HepG2 (cell line): Measurements from ENCODE around the gene KAT6B. TPM values are rescaled to one million over a fixed set of nuclear protein-coding genes. Genes with fewer than 3 reads are reported as not detected.

Source experiments
- FOSL2 ChIP-seq: sonication (generic); formaldehyde crosslinking; IDR thresholded peaks from 2 replicates; pipeline ENCODE4 v1.4.0; 2020; ENCODE audit warnings: missing genetic modification reagents
- HHEX ChIP-seq: IDR thresholded peaks from 2 replicates; pipeline ENCODE4 v1.6.1; 2016; ENCODE audit warnings: control low read depth
- MAZ ChIP-seq, 2 experiments: sonication (generic) in 1 of 2; formaldehyde crosslinking in 1 of 2; IDR thresholded peaks; 2 replicates each; pipeline versions ENCODE4 v1.5.0 to v1.6.1; 2012 to 2020; ENCODE audit warnings: low read depth in 2 of 2, mild to moderate bottlenecking in 2 of 2, borderline replicate concordance in 1 of 2, improper control_type of control experiment in 1 of 2, low read length in 1 of 2, missing genetic modification reagents in 1 of 2, moderate library complexity in 1 of 2
- RXRB ChIP-seq: IDR thresholded peaks from 2 replicates; pipeline ENCODE4 v1.6.1; 2016; ENCODE audit warnings: borderline replicate concordance, missing genetic modification reagents, missing compliant biosample characterization
- SMC3 ChIP-seq: IDR thresholded peaks from 2 replicates; pipeline ENCODE4 v1.6.1; 2011; ENCODE audit warnings: low read length, improper control_type of control experiment
- THYN1 ChIP-seq: sonication (generic); formaldehyde crosslinking; IDR thresholded peaks from 2 replicates; pipeline ENCODE4 v1.8.1; 2023; ENCODE audit warnings: low read depth, mild to moderate bottlenecking, moderate library complexity, missing genetic modification reagents, borderline replicate concordance
- TOE1 ChIP-seq: sonication (generic); formaldehyde crosslinking; IDR thresholded peaks from 2 replicates; pipeline ENCODE4 v1.4.0; 2020; ENCODE audit warnings: mild to moderate bottlenecking, missing genetic modification reagents
- ZMYM3 ChIP-seq: sonication (generic); formaldehyde crosslinking; IDR thresholded peaks from 2 replicates; pipeline ENCODE4 v1.5.1; 2020; ENCODE audit warnings: mild to moderate bottlenecking, missing genetic modification reagents
- ZNF207 ChIP-seq: fragments of 450-650 bp; IDR thresholded peaks from 2 replicates; pipeline ENCODE4 v1.6.1; 2016; ENCODE audit warnings: antibody characterized with exemption, borderline replicate concordance
- ZNF3 ChIP-seq: IDR thresholded peaks from 2 replicates; pipeline ENCODE4 v1.7.0; 2017; ENCODE audit warnings: inconsistent platforms
- ZNF329 ChIP-seq: sonication (generic); formaldehyde crosslinking; IDR thresholded peaks from 2 replicates; pipeline ENCODE4 v1.9.0; 2021; ENCODE audit warnings: low read depth, mild to moderate bottlenecking, missing genetic modification reagents
- ZNF512 ChIP-seq: sonication (generic); formaldehyde crosslinking; IDR thresholded peaks from 2 replicates; pipeline ENCODE4 v1.4.0; 2020; ENCODE audit warnings: mild to moderate bottlenecking, missing genetic modification reagents
- ZNF530 ChIP-seq: sonication (generic); formaldehyde crosslinking; IDR thresholded peaks from 2 replicates; pipeline ENCODE4 v1.5.0; 2020; ENCODE audit warnings: low read depth, mild to moderate bottlenecking, missing genetic modification reagents
- ZNF737 ChIP-seq: sonication (generic); formaldehyde crosslinking; IDR thresholded peaks from 2 replicates; pipeline ENCODE4 v1.5.0; 2020; ENCODE audit warnings: missing genetic modification reagents, mild to moderate bottlenecking, borderline replicate concordance
- polyA plus RNA-seq, 8 experiments: library from polyadenylated mRNA; depleted of rRNA in 3 of 8; stranded (reverse) in 7 of 8; unstranded in 1 of 8; fragments of >200 nt; fragmentation: Illumina TruSeq in 4 of 8; extraction: Trizol in 4 of 8; gene quantifications; 2 replicates each; pipeline versions ENCODE4 v1.2.1 to v1.2.3, GENCODE V29; 2011 to 2016; ENCODE audit warnings: low read depth in 4 of 8, missing spikeins in 1 of 8, mixed read lengths in 1 of 8; ENCODE audit not compliant: insufficient read depth in 1 of 8
- total RNA-seq, 5 experiments: library from RNA; depleted of rRNA; stranded (reverse); fragments of >200 nt; fragmentation: Illumina TruSeq; extraction: Trizol; gene quantifications; 2 replicates each; pipeline ENCODE4 v1.2.3, GENCODE V29; 2016; ENCODE audit warnings: low read depth in 1 of 5
- TF ChIP-seq, protein P1 (sequence below): sonication (generic); formaldehyde crosslinking; IDR thresholded peaks from 2 replicates; pipeline ENCODE4 v1.4.0; 2020; ENCODE audit warnings: low read depth, mild to moderate bottlenecking, missing genetic modification reagents
- TF ChIP-seq, protein P2 (sequence below): sonication (generic); formaldehyde crosslinking; IDR thresholded peaks from 2 replicates; pipeline ENCODE4 v1.5.0; 2020; ENCODE audit warnings: mild to moderate bottlenecking, missing genetic modification reagents, borderline replicate concordance
- TF ChIP-seq, protein P3 (sequence below): sonication (generic); formaldehyde crosslinking; IDR thresholded peaks from 2 replicates; pipeline ENCODE4 v1.4.0; 2020; ENCODE audit warnings: missing genetic modification reagents

Gene KAT6B
- total and polyA plus RNA-seq, 2 of the 13 experiments (the other 11 are each of a cell fraction or from before 2014, with no cell fraction given): 3.0 to 9.5 TPM

DNA sequence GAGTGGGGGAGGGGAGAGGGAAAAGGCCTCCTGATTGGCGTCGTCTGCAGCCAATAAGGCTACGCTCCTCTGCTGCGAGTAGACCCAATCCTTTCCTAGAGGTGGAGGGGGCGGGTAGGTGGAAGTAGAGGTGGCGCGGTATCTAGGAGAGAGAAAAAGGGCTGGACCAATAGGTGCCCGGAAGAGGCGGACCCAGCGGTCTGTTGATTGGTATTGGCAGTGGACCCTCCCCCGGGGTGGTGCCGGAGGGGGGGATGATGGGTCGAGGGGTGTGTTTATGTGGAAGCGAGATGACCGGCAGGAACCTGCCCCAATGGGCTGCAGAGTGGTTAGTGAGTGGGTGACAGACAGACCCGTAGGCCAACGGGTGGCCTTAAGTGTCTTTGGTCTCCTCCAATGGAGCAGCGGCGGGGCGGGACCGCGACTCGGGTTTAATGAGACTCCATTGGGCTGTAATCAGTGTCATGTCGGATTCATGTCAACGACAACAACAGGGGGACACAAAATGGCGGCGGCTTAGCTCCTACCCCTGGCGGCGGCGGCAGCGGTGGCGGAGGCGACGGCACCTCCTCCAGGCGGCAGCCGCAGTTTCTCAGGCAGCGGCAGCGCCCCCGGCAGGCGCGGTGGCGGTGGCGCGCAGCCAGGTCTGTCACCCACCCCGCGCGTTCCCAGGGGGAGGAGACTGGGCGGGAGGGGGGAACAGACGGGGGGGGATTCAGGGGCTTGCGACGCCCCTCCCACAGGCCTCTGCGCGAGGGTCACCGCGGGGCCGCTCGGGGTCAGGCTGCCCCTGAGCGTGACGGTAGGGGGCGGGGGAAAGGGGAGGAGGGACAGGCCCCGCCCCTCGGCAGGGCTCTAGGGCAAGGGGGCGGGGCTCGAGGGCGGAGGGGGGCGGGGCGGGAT lies at the start of gene KAT6B (continued):
- TF ChIP-seq FOSL2 (CRISPR knock-in tag) (no peak), ZNF530 (CRISPR knock-in tag) (no peak), MAZ (IDR thresholded peaks at IDR 0.05; ENCODE audit: borderline replicate concordance, low read depth, low read length) (no peak; the same call in none of the 2 replicates), MAZ (CRISPR knock-in tag; IDR thresholded peaks at IDR 0.05; ENCODE audit: low read depth) (no peak; the same call in 1 of the 2 replicates), ZMYM3 (CRISPR knock-in tag) (no peak), RXRB (no peak), ZNF207 (no peak), TOE1 (no peak), ZNF3 (CRISPR knock-in tag) (no peak), THYN1 (CRISPR knock-in tag) (no peak), HHEX (CRISPR knock-in tag) (no peak), SMC3 (no peak), ZNF329 (CRISPR knock-in tag) (no peak), ZNF512 (CRISPR knock-in tag) (no peak), ZNF737 (no peak)
- TF ChIP-seq, protein P1, sequence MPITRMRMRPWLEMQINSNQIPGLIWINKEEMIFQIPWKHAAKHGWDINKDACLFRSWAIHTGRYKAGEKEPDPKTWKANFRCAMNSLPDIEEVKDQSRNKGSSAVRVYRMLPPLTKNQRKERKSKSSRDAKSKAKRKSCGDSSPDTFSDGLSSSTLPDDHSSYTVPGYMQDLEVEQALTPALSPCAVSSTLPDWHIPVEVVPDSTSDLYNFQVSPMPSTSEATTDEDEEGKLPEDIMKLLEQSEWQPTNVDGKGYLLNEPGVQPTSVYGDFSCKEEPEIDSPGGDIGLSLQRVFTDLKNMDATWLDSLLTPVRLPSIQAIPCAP (CRISPR knock-in tag): no peak
- TF ChIP-seq, protein P2, sequence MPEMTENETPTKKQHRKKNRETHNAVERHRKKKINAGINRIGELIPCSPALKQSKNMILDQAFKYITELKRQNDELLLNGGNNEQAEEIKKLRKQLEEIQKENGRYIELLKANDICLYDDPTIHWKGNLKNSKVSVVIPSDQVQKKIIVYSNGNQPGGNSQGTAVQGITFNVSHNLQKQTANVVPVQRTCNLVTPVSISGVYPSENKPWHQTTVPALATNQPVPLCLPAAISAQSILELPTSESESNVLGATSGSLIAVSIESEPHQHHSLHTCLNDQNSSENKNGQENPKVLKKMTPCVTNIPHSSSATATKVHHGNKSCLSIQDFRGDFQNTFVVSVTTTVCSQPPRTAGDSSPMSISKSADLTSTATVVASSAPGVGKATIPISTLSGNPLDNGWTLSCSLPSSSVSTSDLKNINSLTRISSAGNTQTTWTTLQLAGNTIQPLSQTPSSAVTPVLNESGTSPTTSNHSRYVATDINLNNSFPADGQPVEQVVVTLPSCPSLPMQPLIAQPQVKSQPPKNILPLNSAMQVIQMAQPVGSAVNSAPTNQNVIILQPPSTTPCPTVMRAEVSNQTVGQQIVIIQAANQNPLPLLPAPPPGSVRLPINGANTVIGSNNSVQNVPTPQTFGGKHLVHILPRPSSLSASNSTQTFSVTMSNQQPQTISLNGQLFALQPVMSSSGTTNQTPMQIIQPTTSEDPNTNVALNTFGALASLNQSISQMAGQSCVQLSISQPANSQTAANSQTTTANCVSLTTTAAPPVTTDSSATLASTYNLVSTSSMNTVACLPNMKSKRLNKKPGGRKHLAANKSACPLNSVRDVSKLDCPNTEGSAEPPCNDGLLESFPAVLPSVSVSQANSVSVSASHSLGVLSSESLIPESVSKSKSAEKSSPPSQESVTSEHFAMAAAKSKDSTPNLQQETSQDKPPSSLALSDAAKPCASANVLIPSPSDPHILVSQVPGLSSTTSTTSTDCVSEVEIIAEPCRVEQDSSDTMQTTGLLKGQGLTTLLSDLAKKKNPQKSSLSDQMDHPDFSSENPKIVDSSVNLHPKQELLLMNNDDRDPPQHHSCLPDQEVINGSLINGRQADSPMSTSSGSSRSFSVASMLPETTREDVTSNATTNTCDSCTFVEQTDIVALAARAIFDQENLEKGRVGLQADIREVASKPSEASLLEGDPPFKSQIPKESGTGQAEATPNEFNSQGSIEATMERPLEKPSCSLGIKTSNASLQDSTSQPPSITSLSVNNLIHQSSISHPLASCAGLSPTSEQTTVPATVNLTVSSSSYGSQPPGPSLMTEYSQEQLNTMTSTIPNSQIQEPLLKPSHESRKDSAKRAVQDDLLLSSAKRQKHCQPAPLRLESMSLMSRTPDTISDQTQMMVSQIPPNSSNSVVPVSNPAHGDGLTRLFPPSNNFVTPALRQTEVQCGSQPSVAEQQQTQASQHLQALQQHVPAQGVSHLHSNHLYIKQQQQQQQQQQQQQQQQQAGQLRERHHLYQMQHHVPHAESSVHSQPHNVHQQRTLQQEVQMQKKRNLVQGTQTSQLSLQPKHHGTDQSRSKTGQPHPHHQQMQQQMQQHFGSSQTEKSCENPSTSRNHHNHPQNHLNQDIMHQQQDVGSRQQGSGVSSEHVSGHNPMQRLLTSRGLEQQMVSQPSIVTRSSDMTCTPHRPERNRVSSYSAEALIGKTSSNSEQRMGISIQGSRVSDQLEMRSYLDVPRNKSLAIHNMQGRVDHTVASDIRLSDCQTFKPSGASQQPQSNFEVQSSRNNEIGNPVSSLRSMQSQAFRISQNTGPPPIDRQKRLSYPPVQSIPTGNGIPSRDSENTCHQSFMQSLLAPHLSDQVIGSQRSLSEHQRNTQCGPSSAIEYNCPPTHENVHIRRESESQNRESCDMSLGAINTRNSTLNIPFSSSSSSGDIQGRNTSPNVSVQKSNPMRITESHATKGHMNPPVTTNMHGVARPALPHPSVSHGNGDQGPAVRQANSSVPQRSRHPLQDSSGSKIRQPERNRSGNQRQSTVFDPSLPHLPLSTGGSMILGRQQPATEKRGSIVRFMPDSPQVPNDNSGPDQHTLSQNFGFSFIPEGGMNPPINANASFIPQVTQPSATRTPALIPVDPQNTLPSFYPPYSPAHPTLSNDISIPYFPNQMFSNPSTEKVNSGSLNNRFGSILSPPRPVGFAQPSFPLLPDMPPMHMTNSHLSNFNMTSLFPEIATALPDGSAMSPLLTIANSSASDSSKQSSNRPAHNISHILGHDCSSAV (CRISPR knock-in tag): no peak
- TF ChIP-seq, protein P3, sequence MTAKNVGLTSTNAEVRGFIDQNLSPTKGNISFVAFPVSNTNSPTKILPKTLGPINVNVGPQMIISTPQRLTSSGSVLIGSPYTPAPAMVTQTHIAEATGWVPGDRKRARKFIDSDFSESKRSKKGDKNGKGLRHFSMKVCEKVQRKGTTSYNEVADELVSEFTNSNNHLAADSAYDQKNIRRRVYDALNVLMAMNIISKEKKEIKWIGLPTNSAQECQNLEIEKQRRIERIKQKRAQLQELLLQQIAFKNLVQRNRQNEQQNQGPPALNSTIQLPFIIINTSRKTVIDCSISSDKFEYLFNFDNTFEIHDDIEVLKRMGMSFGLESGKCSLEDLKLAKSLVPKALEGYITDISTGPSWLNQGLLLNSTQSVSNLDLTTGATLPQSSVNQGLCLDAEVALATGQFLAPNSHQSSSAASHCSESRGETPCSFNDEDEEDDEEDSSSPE (CRISPR knock-in tag): no peak
